BLaER1 (cell line): ENCODE results near the gene CDH4.

ENCODE experiments used
- H3K27ac ChIP-seq: shearing (Covaris generic); formaldehyde crosslinking; 2 replicates; pipeline ENCODE4 v1.8.1; 2022
- H3K27me3 ChIP-seq: shearing (Covaris generic); formaldehyde crosslinking; 2 replicates; pipeline ENCODE4 v1.8.1; 2022
- H3K36me3 ChIP-seq: shearing (Covaris generic); formaldehyde crosslinking; 2 replicates; pipeline ENCODE4 v1.8.1; 2022
- H3K4me1 ChIP-seq: shearing (Covaris generic); formaldehyde crosslinking; 2 replicates; pipeline ENCODE4 v1.8.1; 2022
- H3K4me2 ChIP-seq: shearing (Covaris generic); formaldehyde crosslinking; 2 replicates; pipeline ENCODE4 v1.8.1; 2022
- H3K4me3 ChIP-seq: shearing (Covaris generic); formaldehyde crosslinking; 2 replicates; pipeline ENCODE4 v1.8.1; 2022
- H3K9ac ChIP-seq: shearing (Covaris generic); formaldehyde crosslinking; 2 replicates; pipeline ENCODE4 v1.8.1; 2022
- H3K9me3 ChIP-seq: shearing (Covaris generic); formaldehyde crosslinking; 2 replicates; pipeline ENCODE4 v1.8.1; 2022
- H4K20me1 ChIP-seq: shearing (Covaris generic); formaldehyde crosslinking; 2 replicates; pipeline ENCODE4 v1.8.1; 2022
- Cebpa-rat ChIP-seq: shearing (Covaris generic); IDR thresholded peaks from 2 replicates; pipeline ENCODE4 v1.8.1; 2022

The CDH4 gene

DNA sequence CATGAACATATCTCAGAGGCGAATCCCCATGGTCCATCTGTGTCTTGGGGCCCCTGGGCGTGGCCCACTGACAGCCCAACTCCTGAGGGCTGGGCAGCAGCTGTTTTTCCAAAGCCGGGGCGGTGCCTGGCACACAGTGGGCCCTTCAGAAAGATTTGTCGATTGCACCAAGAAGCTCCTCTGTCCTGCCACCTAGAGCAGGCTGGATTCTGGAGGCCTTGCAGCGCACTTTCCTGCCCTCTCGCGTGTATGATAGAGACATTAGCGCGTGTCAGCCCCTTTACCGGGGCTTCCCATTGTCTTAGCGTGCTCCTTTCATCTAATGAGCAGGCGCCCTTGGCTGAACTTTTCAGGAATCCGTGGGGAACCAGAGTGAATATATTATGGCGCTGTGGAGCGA, 45.4 kb downstream of the CDH4 start:
- H3K27ac ChIP-seq: peak overlapping the region; percentile 24; the same call in 1 of the 2 replicates
- no peak overlapping the region for H3K4me3 ChIP-seq
- H3K4me1 ChIP-seq: peaks cover 77% of the 10 kb centered on the region
- H4K20me1 ChIP-seq: no peaks in the 10 kb centered on the region
- no peaks in the 10 kb centered on the region for H3K27me3 ChIP-seq
- H3K9ac ChIP-seq: no peak overlapping the region
- peak overlapping the region; percentile 71 for H3K4me2 ChIP-seq
- TF ChIP-seq Cebpa-rat: no peak
- H3K9me3 ChIP-seq: no peaks in the 10 kb centered on the region
- no peaks in the 10 kb centered on the region for H3K36me3 ChIP-seq

DNA sequence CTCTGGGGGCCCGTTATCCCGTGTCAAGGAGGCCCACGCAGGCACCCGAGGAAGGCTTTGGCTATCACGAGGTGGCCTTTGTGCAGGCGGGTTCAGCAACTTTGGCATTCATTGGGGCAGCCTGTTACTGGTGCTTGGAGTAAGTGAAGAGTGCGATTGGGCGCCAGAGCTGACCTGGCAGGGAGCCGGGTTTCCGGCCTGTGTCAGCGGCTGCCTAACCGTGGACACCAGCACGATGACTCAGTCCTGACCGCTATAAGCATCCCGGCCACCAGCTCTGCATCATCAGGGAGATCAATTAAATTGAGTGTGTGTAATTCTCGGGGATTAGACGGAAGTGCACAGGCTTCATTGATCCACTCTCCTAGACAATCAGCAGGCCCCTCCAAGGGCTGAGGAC, 45.9 kb downstream of the CDH4 start:
- H3K36me3 ChIP-seq: no peaks in the 10 kb centered on the region
- TF ChIP-seq Cebpa-rat: no peak
- peak overlapping the region; percentile 24; the same call in 1 of the 2 replicates for H3K27ac ChIP-seq
- no peak overlapping the region for H3K9ac ChIP-seq
- peak overlapping the region; percentile 71 for H3K4me2 ChIP-seq
- H3K9me3 ChIP-seq: no peaks in the 10 kb centered on the region
- H3K4me1 ChIP-seq: peaks cover 77% of the 10 kb centered on the region
- H4K20me1 ChIP-seq: no peaks in the 10 kb centered on the region
- no peak overlapping the region for H3K4me3 ChIP-seq
- H3K27me3 ChIP-seq: no peaks in the 10 kb centered on the region

DNA sequence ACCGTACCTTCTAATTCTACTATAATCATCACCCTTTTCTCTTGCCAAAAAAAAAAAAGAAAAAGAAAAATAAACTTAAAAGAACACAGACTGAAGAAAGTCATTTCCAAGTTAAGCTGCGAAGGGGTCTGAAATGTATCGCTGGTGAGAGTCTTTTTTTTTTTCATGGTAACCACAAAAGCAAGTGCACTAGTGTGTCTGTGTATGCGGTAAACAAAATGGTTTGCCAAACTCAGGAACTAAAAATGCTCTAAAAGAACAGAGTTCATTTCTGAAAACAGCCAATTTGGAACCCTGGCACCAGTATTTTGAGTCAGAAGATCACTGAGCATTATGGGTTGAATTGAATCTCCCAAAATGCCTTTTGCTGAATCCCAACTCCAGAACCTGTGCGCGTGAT, 46.6 kb downstream of the CDH4 start:
- H3K4me1 ChIP-seq: peaks cover 77% of the 10 kb centered on the region
- no peaks in the 10 kb centered on the region for H4K20me1 ChIP-seq
- no peak overlapping the region for H3K9ac ChIP-seq
- H3K4me2 ChIP-seq: peak overlapping the region; percentile 71
- 0 out of 2 replicates have a peak overlapping the region, but pooled peaks have one; percentile 24 for H3K27ac ChIP-seq
- H3K4me3 ChIP-seq: no peak overlapping the region
- TF ChIP-seq Cebpa-rat: no peak
- H3K9me3 ChIP-seq: no peaks in the 10 kb centered on the region
- H3K36me3 ChIP-seq: no peaks in the 10 kb centered on the region
- H3K27me3 ChIP-seq: no peaks in the 10 kb centered on the region

DNA sequence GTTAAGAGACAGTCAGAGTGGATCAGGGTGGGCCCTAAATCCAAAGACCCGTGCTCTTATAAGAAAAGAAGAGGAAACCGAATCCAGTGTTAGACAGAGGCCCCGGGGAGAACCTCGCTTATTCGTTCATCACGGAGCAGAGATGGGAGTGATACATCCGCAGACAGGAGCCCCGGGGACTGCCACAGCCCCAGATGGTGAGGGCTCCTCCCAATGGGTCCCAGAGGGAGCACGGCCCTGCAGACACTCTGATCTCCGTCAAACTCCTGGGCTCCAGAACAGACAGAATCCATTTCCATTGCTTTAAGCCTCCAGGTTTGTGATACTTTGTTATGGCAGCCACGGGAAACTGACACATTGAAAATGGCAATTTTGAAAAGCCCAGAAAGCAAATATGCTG, 47.0 kb downstream of the CDH4 start:
- no peak for TF ChIP-seq Cebpa-rat
- H3K4me2 ChIP-seq: peak overlapping the region; percentile 71
- H3K9me3 ChIP-seq: no peaks in the 10 kb centered on the region
- H3K9ac ChIP-seq: peak overlapping the region; percentile 29; the same call in 1 of the 2 replicates
- no peak overlapping the region for H3K4me3 ChIP-seq
- no peaks in the 10 kb centered on the region for H4K20me1 ChIP-seq
- no peaks in the 10 kb centered on the region for H3K36me3 ChIP-seq
- peak overlapping the region; percentile 55; the same call in 1 of the 2 replicates for H3K27ac ChIP-seq
- H3K4me1 ChIP-seq: peaks cover 77% of the 10 kb centered on the region
- no peaks in the 10 kb centered on the region for H3K27me3 ChIP-seq

DNA sequence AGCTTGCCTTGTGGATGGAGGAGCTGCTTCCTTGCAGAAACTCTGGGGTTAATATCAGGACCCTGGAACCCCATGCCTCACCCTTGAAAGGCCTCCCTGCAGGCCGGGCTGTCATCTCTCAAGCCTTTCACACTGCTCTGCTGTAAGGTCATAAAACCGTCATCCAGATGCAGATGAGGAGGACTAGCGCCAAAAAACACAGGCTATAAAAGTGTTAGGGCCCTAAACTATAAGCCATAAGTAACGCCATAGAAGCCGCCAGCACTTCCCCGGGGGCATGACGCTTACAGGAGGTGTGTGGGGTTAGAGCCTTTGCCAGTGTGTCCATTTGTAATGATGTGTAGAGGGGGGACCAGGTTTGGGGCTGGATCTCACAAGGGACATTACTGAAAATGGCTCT, 47.6 kb downstream of the CDH4 start:
- H3K4me1 ChIP-seq: peaks cover 72% of the 10 kb centered on the region
- H3K36me3 ChIP-seq: no peaks in the 10 kb centered on the region
- H3K27me3 ChIP-seq: no peaks in the 10 kb centered on the region
- H3K4me2 ChIP-seq: peak overlapping the region; percentile 71
- peak overlapping the region; percentile 55; the same call in 1 of the 2 replicates for H3K27ac ChIP-seq
- H3K9ac ChIP-seq: peak overlapping the region; percentile 29; the same call in 1 of the 2 replicates
- no peak for TF ChIP-seq Cebpa-rat
- H4K20me1 ChIP-seq: no peaks in the 10 kb centered on the region
- H3K4me3 ChIP-seq: no peak overlapping the region
- no peaks in the 10 kb centered on the region for H3K9me3 ChIP-seq

DNA sequence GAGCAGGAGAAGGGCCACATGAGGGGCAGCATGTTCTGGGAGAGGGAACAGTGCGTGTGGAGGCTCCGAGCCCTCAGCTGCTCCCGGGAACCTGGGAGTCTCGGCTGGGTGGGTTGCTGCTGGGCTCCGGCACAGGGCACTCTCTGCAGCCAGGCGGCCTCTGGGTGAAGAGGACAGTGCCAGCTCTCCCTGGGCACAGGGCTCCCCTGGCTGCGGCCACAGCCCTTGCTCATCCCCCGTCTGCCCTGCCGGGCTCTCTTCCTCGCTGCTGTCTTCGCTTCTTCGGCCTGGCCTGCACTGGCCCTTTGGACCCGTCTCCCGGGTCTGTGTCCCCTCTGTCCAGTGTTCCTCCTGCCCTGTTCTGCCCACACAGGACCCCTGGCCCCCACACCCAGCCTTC, 48.2 kb downstream of the CDH4 start:
- H3K4me2 ChIP-seq: peak overlapping the region; percentile 71
- no peaks in the 10 kb centered on the region for H3K9me3 ChIP-seq
- H3K9ac ChIP-seq: peak overlapping the region; percentile 29

DNA sequence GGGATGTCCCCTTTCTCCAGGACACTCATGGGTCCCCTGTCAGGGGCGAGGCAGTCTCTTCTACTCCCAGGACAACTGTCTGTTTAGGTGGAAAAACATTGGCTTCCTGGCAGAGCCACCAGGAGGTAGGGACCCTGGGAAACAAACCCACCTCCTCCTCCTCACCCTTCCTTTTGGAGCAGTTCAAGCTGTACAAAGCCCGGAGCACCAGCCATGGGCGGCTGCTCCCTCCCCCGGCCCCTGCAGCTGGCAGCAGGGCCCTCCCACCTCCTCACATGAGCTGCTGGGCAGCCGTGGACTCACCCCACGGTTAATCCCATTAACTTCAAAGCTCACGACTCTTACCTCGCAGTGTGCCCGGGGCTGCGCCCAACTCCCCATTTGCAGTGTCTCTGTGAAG, 48.6 kb downstream of the CDH4 start:
- no peak for TF ChIP-seq Cebpa-rat
- Histone ChIP-seq H4K20me1 (no peaks in the 10 kb centered on the region), H3K4me3 (no peak overlapping the region), H3K9me3 (no peaks in the 10 kb centered on the region), H3K27me3 (no peaks in the 10 kb centered on the region), H3K9ac (peak overlapping the region; percentile 29), H3K4me1 (peaks cover 72% of the 10 kb centered on the region), H3K4me2 (peak overlapping the region; percentile 71), H3K36me3 (no peaks in the 10 kb centered on the region), H3K27ac (peak overlapping the region; percentile 55; the same call in 1 of the 2 replicates)

More for the DNA sequence above, 48.2 kb downstream of the CDH4 start:
- H3K27me3 ChIP-seq: no peaks in the 10 kb centered on the region
- TF ChIP-seq Cebpa-rat: no peak
- no peak overlapping the region for H3K4me3 ChIP-seq
- H3K27ac ChIP-seq: peak overlapping the region; percentile 55; the same call in 1 of the 2 replicates
- H3K4me1 ChIP-seq: peaks cover 72% of the 10 kb centered on the region
- H4K20me1 ChIP-seq: no peaks in the 10 kb centered on the region
- no peaks in the 10 kb centered on the region for H3K36me3 ChIP-seq

DNA sequence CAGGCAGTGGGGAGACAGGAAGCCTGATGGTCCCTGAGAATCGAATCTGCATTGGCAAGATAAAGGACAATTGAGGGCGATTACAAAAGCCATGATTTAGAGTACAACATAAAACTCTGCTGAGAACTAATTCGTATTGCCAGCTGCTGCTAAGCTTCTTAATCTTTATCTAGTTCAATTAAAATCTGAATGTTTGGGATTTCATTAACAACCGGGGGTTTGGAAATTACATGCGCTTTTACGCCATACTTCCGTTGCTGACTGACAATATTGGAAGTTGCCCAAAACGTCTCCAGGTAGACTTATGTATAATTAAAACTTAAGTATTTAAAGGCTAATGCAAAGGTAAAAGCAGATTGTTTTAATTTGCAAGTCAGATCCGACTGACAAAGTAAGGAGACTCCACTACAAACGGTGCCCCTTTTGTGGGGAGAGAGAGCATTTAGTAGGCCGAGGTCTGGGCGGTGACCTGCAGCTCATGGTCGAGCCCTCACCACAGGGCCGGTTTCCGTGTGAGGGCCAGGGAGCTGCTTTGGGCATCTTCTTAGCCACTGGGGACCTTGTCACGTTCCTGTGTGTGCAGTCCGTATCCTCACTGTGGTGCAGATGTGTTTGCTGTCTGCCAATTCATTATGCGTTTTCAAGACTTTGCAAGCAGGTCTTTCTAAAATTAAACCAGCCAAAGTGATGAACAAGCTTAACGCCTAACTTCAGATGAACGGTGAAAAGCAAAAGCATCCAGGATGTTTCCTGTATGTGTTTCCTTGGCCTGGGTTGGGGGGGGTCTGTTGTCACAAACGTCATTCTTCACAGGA, 49.9 kb downstream of the CDH4 start:
- H3K27me3 ChIP-seq: no peaks in the 10 kb centered on the region
- no peaks in the 10 kb centered on the region for H3K9me3 ChIP-seq
- no peak overlapping the region for H3K9ac ChIP-seq
- no peaks in the 10 kb centered on the region for H3K36me3 ChIP-seq
- peak overlapping the region; percentile 71 for H3K4me2 ChIP-seq
- H3K4me1 ChIP-seq: peaks cover 72% of the 10 kb centered on the region
- no peaks in the 10 kb centered on the region for H4K20me1 ChIP-seq
- H3K4me3 ChIP-seq: no peak overlapping the region
- no peak for TF ChIP-seq Cebpa-rat
- no peak overlapping the region for H3K27ac ChIP-seq

DNA sequence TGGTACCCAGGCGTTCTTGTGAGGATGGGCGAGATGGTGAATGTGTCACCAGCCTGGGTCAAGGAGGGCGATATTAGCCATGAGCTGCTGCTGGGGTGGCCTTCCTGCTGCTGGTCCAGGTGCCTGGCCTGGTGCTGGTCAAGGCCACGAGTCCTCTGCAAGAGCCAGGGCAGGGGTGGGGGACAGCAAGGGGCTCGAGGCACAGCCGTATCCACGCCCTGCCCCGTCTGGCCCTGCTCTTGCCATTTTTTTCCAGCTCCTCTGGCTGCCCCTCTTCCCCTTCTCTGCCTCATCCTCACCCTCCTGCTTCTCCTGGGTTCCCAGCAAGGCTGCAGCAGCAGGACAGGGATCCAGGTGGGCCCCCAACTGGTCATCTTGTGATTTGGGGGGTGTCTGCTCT, 51.2 kb downstream of the CDH4 start:
- H3K4me3 ChIP-seq: no peak overlapping the region
- no peak overlapping the region for H3K27ac ChIP-seq
- H3K4me1 ChIP-seq: peaks cover 60% of the 10 kb centered on the region
- H4K20me1 ChIP-seq: no peaks in the 10 kb centered on the region
- H3K4me2 ChIP-seq: peak overlapping the region; percentile 71
- H3K9ac ChIP-seq: no peak overlapping the region
- no peaks in the 10 kb centered on the region for H3K27me3 ChIP-seq
- no peaks in the 10 kb centered on the region for H3K36me3 ChIP-seq
- no peak for TF ChIP-seq Cebpa-rat
- H3K9me3 ChIP-seq: no peaks in the 10 kb centered on the region

DNA sequence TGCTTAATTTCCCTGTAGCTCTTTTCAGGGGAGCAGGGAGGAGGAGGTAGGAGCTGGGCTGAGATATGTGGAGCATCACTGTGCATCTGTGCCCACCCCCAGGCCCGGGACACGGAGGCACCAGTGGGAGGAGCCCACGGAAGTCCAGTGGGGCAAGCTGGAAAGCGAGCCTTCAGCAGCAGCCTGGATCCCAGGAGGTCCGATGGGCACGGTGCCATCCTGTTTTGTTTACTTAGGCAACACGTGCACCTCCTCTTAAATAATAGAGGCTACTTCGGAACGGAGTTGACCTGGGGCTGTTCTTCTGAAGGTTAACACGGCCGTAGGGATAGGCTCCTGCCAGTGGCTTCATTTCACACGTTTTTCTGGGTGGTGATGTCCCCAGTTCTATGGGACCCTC, 51.6 kb downstream of the CDH4 start:
- Histone ChIP-seq H3K36me3 (no peaks in the 10 kb centered on the region), H3K27ac (no peak overlapping the region), H3K4me1 (peaks cover 55% of the 10 kb centered on the region), H3K27me3 (no peaks in the 10 kb centered on the region), H3K4me3 (no peak overlapping the region), H3K4me2 (peak overlapping the region; percentile 71), H4K20me1 (no peaks in the 10 kb centered on the region), H3K9ac (no peak overlapping the region), H3K9me3 (no peaks in the 10 kb centered on the region)
- no peak for TF ChIP-seq Cebpa-rat
